Astrocyte (in vitro differentiated cells and primary cell): ENCODE data around the gene AICDA. TPM values are rescaled to one million over a fixed set of nuclear protein-coding genes. Genes with fewer than 3 reads are reported as not detected.
A peak's percentile ranks its signal among the peaks of the same experiment; 100 is the strongest.

Source experiments
- DNase-seq: peaks from one replicate; pipeline ENCODE4 v3.0.0-alpha.2; 2010; ENCODE audit warnings: low read depth
- FAIRE-seq: peaks from 2 replicates; lab custom pipeline; 2011; peaks lifted over from hg19 to GRCh38; lab: Jason Lieb, UNC
- H2AFZ ChIP-seq: 2 replicates; pipeline ENCODE4 v1.6.0; 2012; ENCODE audit warnings: low read depth, low read length, inconsistent platforms
- H3K27ac ChIP-seq: 2 replicates; pipeline ENCODE4 v1.5.1; 2011; ENCODE audit warnings: low read depth, low read length, inconsistent platforms
- H3K27me3 ChIP-seq: 2 replicates; pipeline ENCODE4 v1.6.0; 2011; ENCODE audit warnings: low read length, inconsistent platforms; ENCODE audit not compliant: insufficient read depth
- H3K36me3 ChIP-seq: 2 replicates; pipeline ENCODE4 v1.5.1; 2011; ENCODE audit warnings: low read length, inconsistent platforms; ENCODE audit not compliant: insufficient read depth
- H3K4me1 ChIP-seq: 2 replicates; pipeline ENCODE4 v1.5.1; 2011; ENCODE audit warnings: low read length, inconsistent platforms; ENCODE audit not compliant: insufficient read depth
- H3K4me2 ChIP-seq: 2 replicates; pipeline ENCODE4 v1.6.0; 2012; ENCODE audit warnings: low read length, inconsistent platforms
- H3K4me3 ChIP-seq: 2 replicates; pipeline ENCODE4 v1.5.1; 2011; ENCODE audit warnings: low read depth, mild to moderate bottlenecking, low read length, inconsistent platforms; ENCODE audit not compliant: insufficient read depth
- H3K79me2 ChIP-seq: 2 replicates; pipeline ENCODE4 v1.6.0; 2012; ENCODE audit warnings: mild to moderate bottlenecking, low read length, inconsistent platforms; ENCODE audit not compliant: insufficient read depth
- H3K9ac ChIP-seq: 2 replicates; pipeline ENCODE4 v1.6.0; 2012; ENCODE audit warnings: mild to moderate bottlenecking, low read length, inconsistent platforms
- H3K9me3 ChIP-seq: 2 replicates; pipeline ENCODE4 v1.5.1; 2012; ENCODE audit warnings: low read depth, mild to moderate bottlenecking, low read length, inconsistent platforms; ENCODE audit not compliant: insufficient read depth
- H4K20me1 ChIP-seq: 2 replicates; pipeline ENCODE4 v1.6.0; 2012; ENCODE audit warnings: low read length, inconsistent platforms; ENCODE audit not compliant: insufficient read depth
- H3K27ac Mint-ChIP-seq: one replicate; pipeline ENCODE4 v1.8.0; 2021; ENCODE audit warnings: mild to moderate bottlenecking, mixed read lengths; ENCODE audit not compliant: unreplicated experiment
- H3K27me3 Mint-ChIP-seq: one replicate; pipeline ENCODE4 v1.8.0; 2021; ENCODE audit warnings: low read depth, mixed read lengths; ENCODE audit not compliant: unreplicated experiment
- H3K36me3 Mint-ChIP-seq: one replicate; pipeline ENCODE4 v1.8.0; 2021; ENCODE audit warnings: low read depth, mixed read lengths; ENCODE audit not compliant: unreplicated experiment
- H3K4me1 Mint-ChIP-seq: one replicate; pipeline ENCODE4 v1.8.0; 2021; ENCODE audit warnings: low read depth, mixed read lengths; ENCODE audit not compliant: unreplicated experiment
- H3K4me3 Mint-ChIP-seq: one replicate; pipeline ENCODE4 v1.8.0; 2021; ENCODE audit warnings: mild to moderate bottlenecking, moderate library complexity, mixed read lengths; ENCODE audit not compliant: unreplicated experiment
- H3K9me3 Mint-ChIP-seq: one replicate; pipeline ENCODE4 v1.8.0; 2021; ENCODE audit warnings: mild to moderate bottlenecking, mixed read lengths; ENCODE audit not compliant: unreplicated experiment
- CTCF ChIP-seq: IDR thresholded peaks from 2 replicates; pipeline ENCODE4 v1.5.1; 2011; ENCODE audit warnings: low read depth, mild to moderate bottlenecking, inconsistent platforms, low read length, moderate library complexity; ENCODE audit not compliant: insufficient read depth
- EZH2 ChIP-seq: IDR thresholded peaks from 2 replicates; pipeline ENCODE4 v1.6.1; 2012; ENCODE audit warnings: mild to moderate bottlenecking, low read length, inconsistent platforms; ENCODE audit not compliant: insufficient read depth
- total RNA-seq: library from RNA; stranded (reverse); gene quantifications from 2 replicates; pipeline ENCODE4 v1.2.1, GENCODE V29; 2021

AICDA gene
- total RNA-seq, 1 donor from 2014 or later, result not detected

DNA sequence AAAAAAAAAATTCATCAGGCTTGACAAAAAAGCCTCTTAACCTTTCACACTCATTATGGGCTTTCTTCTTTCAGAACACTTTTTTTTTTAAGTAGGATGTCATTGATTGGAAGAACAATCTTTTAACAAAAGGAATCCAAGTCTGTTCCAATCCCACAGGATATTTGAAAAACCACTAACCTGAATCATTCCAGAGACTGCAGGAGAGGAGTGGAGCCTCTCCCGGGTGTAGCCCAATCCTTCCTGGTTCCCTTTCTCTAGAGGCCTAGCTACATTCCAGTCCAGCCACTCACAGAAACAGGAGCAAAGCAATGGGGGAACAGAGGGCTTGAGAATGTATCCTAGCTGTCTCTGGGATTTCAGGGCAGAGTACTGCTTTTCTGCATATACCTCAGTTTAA is 45.7 kb upstream of the AICDA start:
- Mint-ChIP-seq H3K4me1 (peaks cover 9% of the 10 kb centered on the region), H3K4me3 (no peak overlapping the region), H3K36me3 (no peaks in the 10 kb centered on the region), H3K27me3 (no peaks in the 10 kb centered on the region), H3K27ac (peak overlapping the region; percentile 91), H3K9me3 (no peaks in the 10 kb centered on the region)
- Histone ChIP-seq H3K27ac (peak overlapping the region; percentile 48), H3K9ac (peak overlapping the region; percentile 17), H2AFZ (peak overlapping the region; percentile 20), H3K4me2 (peak overlapping the region; percentile 47), H3K4me3 (no peak overlapping the region), H3K36me3 (no peaks in the 10 kb centered on the region), H3K9me3 (no peaks in the 10 kb centered on the region), H4K20me1 (no peaks in the 10 kb centered on the region), H3K27me3 (no peaks in the 10 kb centered on the region), H3K79me2 (no peaks in the 10 kb centered on the region), H3K4me1 (peaks cover 12% of the 10 kb centered on the region)
- DNase-seq, result peak; percentile 98
- TF ChIP-seq CTCF (no peak), EZH2 (no peak)
- peak; percentile 34 for FAIRE-seq

GRCh38 chr12:8655421-8655820 is 42.8 kb upstream of the AICDA start:
- no peaks in the 10 kb centered on the region for H3K36me3 ChIP-seq
- Mint-ChIP-seq H3K4me3 (no peak overlapping the region), H3K4me1 (peaks cover 7% of the 10 kb centered on the region), H3K36me3 (peaks cover 6% of the 10 kb centered on the region), H3K27me3 (no peaks in the 10 kb centered on the region), H3K27ac (no peak overlapping the region), H3K9me3 (no peaks in the 10 kb centered on the region)
- no peak overlapping the region for H3K4me2 ChIP-seq
- H3K27me3 ChIP-seq, result no peaks in the 10 kb centered on the region
- H2AFZ ChIP-seq, result no peak overlapping the region
- H3K4me3 ChIP-seq, result no peak overlapping the region
- no peak overlapping the region for H3K27ac ChIP-seq
- FAIRE-seq, result no peak
- no peaks in the 10 kb centered on the region for H3K9me3 ChIP-seq
- DNase-seq, result no peak
- H3K79me2 ChIP-seq, result no peaks in the 10 kb centered on the region
- H3K9ac ChIP-seq, result no peak overlapping the region
- peaks cover 12% of the 10 kb centered on the region for H3K4me1 ChIP-seq
- H4K20me1 ChIP-seq, result no peaks in the 10 kb centered on the region
- TF ChIP-seq CTCF (no peak), EZH2 (no peak)

DNA sequence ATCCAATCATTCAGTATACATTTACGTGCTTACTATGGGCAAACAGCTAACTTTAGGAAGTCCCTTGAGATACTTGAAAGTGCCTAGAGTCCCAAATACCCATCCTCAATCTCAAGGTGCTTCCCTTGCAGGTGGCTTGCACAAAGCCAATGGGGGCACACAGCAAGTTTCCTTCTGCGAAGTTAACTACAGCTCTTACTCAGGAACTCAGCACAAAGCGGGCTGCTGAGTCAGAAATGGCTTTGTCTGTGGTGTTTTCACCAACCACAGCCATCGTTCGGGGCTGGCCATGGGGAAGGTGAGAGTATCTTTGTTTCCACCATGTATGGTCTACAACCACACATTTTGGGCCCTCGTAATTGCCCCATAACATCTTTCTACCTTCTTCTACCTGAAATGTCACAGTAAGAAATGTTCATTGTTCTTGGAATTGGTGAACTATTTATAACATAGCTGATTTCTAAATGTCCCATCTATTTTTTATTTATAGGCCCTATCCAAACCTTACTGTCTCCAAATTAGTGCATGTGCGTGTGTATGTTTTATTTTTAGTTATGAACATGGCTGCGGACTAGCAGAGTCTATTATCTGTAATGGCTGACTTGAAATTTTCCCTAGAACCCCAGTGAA is 36.0 kb upstream of the AICDA start:
- no peak overlapping the region for H2AFZ ChIP-seq
- H3K9me3 ChIP-seq, result no peaks in the 10 kb centered on the region
- no peak overlapping the region for H3K27ac Mint-ChIP-seq
- peaks cover 2% of the 10 kb centered on the region for H3K4me1 Mint-ChIP-seq
- H3K27me3 Mint-ChIP-seq, result no peaks in the 10 kb centered on the region
- H3K4me3 ChIP-seq, result no peak overlapping the region
- H3K27ac ChIP-seq, result no peak overlapping the region
- peaks cover 4% of the 10 kb centered on the region for H3K36me3 ChIP-seq
- DNase-seq (no peak), FAIRE-seq (no peak)
- no peaks in the 10 kb centered on the region for H3K9me3 Mint-ChIP-seq
- H3K79me2 ChIP-seq, result no peaks in the 10 kb centered on the region
- no peaks in the 10 kb centered on the region for H3K27me3 ChIP-seq
- H4K20me1 ChIP-seq, result no peaks in the 10 kb centered on the region
- H3K4me3 Mint-ChIP-seq, result no peak overlapping the region
- H3K4me2 ChIP-seq, result no peak overlapping the region
- no peaks in the 10 kb centered on the region for H3K4me1 ChIP-seq
- H3K36me3 Mint-ChIP-seq, result peaks cover 7% of the 10 kb centered on the region
- no peak for TF ChIP-seq EZH2
- TF ChIP-seq CTCF, result no peak
- H3K9ac ChIP-seq, result no peak overlapping the region
